NCI-H446 (cell line): ENCODE measurements around the gene PALLD.

Experiments used
- DNase-seq, 2 experiments: peaks; one replicate each; lab custom pipeline; 2025; lab: John Stamatoyannopoulos, UW

PALLD gene

DNA sequence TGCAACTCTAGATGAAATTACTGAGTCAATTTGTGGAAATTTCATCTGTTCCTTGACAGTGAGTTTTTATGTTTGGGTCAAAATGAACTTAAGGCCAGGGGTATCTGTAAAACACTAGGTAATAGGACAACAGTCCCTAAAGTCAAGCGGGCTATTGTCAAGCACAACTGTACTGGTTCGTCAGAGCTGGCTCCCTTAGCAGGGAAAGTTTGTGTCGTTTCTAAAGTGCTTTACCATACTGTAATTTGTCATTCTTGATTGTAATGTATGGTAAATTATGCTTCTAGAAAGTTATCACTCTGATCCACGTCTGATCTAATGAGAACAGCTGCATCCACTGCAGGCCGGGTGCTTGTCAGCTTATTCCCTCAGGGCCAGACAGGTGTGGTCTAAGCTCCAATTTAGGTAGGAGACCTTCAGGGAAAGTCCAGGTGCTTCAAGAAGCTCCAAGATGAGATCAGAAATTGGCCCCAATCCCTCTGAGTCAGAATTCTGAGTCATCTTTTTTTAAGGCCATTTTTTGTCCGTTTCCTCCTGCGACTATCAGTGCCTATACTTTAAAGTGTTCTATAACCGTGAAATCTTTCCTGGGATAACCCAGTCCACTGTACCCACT, 92.2 kb downstream of the PALLD start:
- peak in 1 of 2 experiments; percentile 23 for DNase-seq

- DNase-seq, result no peak
Measured at GRCh38 chr4:168592676-168593075, 95.8 kb downstream of the PALLD start.

- DNase-seq, result no peak
Measured at GRCh38 chr4:168593399-168593798, 96.5 kb downstream of the PALLD start.

- no peak for DNase-seq
Measured at GRCh38 chr4:168594121-168594520, 97.3 kb downstream of the PALLD start.

- no peak for DNase-seq
Measured at GRCh38 chr4:168598191-168598590, 101.3 kb downstream of the PALLD start.

DNA sequence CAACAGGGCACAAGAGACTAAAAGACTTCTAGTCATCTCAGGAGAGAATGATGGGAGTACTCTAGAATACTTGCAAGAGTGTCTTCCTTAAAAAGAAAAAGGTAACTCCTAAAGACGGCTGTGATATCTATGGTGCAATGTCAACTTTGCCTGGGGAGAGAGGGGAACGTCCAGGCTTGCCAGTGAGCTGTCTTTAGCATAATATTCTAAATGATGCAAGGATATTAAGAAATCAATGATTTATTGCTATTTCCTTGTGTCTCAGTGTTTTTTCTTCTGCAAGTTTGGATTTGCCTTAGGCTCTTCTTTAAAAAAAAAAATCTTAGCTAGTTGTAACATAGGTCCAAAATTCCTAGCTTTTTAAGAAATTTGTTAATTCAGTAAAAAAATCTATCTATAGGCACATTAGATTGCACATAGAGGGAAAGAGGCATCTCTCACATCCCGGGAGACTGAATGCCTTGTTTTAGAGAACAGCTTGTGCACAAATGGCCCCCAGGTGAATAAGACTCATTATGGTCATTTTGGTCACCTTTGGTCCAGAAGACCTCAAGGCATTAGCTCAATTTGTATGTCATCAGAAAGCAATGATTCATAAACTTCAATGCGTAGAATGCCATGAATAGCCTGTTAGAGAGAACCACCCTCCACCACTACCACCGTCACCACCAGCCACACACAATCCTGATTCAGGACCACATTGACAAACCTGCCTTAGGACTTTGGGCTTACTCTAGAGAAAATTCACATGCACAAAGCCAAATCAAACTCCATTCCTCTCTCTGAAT, 104.1 kb downstream of the PALLD start:
- DNase-seq, result no peak

GRCh38 chr4:168601899-168602298, 105.0 kb downstream of the PALLD start:
- DNase-seq, result no peak

DNA sequence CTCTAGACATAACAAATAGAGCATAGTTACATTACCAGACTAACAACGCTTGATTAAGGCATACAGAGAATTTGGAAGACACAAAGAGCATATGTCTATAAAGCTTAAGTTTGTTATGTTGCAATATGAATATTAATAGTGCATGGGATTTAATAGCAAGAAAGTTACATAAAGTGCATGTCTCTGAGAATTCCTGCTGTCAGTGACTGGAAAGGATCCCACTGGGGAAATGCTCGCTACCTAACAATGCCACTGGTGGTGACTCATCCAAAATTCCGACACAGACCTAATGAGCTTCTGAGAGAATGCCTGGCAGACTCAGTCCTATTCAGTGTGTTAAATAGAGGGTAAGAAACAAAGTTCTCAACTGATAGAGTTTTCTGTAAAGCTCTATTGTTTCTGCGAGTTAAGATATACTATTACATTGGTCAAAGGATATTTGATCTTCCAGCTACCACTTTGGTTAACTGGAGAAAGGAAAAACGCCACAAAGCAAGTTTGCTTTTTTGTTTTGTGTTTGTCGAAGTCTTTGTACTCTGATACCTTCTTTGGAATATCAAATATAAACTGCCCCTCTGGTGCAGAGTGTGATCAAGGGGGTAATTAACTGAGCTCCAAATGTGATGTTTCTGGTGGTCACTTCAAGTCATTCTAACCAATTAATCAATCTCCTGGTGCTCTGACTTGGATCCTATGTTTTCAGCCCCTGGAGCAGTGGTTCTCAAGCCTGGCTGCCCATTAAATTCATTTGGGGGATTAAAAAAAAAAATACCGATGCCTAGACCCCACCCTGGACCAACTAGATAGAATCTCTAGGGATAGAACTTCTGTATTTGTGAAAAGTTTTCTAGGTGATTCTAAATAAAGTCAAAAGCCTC, 107.9 kb downstream of the PALLD start:
- peak; percentile 31 to 55 for DNase-seq

DNA sequence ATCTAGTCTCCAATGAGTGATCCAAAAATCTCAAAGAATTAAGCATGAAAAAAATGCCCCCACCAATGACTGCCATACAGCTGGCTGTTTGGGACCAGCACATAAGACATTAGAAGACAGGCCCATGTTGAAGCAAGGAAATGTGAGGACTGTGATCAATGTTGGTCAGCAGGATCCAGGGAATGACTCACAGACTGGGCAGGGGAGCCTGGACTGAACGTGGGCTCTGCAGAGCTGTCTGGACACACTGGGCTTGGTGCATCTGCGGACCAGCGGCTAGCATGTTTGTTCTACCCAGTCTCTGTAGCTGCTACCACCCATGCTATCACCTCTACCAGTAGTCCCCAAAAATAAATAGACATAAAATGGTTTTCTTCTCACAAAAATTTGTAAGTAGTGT, 108.6 kb downstream of the PALLD start:
- DNase-seq, result no peak

DNA sequence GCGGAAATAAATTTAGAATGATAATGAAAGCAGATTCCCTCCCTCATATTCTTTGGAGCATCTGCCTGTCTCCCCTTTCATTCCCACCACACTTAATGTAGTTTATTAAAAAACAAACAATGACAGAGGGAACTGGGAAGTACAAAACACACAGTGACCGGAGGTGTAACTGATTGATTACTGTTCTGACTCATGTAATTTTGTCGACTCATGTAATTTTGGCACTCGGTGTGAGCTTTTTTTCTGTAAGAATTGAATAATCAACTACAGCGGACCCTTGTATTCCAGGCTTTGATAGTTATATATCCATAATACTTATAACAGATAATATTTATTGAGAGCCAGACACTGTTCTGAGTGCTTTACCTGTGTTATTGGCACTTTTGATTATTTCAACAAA, 110.4 kb downstream of the PALLD start:
- DNase-seq, result no peak

- DNase-seq, result no peak
Measured at GRCh38 chr4:168608771-168609170, 111.9 kb downstream of the PALLD start.

- no peak for DNase-seq
Measured at GRCh38 chr4:168609369-168609768, 112.5 kb downstream of the PALLD start.

DNA sequence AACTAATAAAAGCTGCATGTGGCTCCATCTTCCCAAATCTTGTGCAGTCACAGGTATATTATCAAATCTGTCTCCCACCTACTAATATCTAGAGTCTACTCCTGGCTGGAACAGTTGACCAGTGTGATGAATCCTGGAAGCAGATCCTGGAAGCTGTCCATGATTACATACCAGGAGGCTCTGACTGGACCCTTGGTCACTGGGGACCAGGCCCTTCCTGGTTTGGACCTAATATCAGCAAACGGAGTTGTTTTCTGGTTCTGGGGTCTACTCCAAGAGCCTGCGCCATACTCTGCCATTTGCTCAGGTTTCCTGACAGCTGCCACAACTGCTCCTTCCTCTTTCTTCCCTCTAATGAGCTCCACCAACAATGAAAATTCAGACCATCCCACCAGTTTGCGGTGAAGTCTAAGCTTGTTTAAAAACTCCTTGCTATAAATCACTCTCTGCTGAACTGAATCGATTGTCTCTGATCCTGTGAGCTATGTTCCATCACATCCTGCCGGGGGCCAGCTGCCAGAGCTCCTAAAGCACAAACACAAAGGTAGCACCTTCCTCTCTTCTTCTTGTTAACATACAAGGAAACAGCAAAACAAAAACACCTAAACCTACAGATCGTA, 114.2 kb downstream of the PALLD start:
- no peak for DNase-seq

DNA sequence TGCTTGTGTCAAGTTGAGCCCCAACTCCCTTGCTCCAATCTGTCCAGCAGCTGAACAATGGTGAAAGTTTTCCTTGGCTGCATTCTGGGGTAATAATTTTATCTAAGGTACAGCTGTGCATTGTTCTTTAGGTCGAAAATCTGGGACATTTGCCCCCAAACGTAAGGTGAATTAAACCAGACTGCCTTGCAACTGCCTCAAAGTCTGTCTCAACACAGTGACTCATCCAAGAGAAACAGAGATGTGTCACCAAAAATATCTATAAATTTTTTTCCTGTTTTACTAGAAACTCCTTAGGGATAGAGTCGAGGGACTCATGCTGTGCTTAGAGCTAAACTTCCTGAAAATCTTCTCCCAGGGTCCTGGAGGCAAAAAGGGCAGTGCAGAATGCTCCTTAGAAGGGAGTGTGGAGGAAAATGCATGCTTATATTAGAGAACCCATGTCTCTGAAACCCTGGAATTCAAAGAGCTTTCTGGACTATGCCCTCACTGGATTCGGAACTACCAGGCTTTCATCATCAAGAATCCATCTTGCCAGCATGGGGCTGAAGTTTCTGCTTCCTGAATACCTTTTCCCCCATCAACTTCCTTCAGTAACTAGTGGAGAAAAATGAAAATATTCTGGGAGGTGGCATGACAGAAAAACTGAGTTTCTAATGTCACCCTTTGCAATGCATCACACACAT, 115.7 kb downstream of the PALLD start:
- no peak for DNase-seq

- no peak for DNase-seq
Measured at GRCh38 chr4:168613869-168614268, 117.0 kb downstream of the PALLD start.

- DNase-seq, result no peak
Measured at GRCh38 chr4:168614281-168615057, 117.6 kb downstream of the PALLD start.

- no peak for DNase-seq
Measured at GRCh38 chr4:168615294-168616065, 118.6 kb downstream of the PALLD start.

DNA sequence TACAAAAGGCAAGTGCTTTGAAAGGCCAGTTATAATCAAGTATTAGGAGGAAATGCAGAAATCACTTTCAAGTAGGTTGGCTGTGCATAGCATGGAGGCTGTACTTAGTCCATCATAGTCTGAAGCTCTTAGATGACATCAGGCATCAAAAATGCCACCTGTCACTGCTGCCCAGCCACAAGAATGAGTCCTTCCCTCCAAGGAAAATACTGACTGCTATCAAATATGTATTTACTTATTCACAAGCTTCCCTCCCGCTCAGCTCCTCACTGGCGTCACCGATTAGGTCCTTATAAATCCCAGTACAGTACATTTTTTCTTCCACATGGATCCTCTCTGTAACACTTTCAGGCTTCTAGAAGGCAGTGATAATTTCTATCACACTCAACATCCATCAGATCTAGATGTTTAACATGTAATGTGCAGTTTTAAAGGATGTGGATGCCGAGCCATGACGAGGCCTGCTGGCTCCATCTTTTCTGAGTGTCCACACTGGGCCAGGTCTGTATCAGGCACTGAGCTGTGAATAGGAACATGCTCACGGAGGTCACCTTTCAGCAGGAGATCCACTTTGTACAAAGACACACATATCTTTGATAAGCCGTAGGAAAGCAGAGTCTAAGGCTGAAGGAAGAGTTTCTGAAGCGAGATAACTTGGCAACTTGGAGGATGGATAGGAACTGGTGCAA, 121.9 kb downstream of the PALLD start:
- no peak for DNase-seq

DNA sequence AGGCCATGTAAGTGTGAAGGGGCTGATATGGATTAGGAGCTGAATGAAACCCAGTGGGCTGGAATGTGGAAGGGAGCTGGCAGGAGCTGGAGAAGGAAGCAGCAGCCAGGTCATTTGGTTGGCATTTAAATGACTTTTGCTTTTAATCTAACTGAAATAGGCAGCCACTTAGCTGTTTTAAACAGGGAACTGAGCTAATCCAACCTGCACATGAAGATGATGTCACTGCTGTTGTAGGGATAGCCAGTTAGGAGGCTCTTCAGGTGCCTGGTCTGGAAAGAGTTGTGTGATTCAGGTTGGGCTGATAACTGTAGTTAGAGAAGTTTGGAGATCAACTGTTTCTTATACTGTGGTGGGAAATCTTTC, 122.4 kb downstream of the PALLD start:
- DNase-seq, result no peak
